H9 (cell line): ENCODE measurements around the gene HECW1. TPM values are rescaled to one million over a fixed set of nuclear protein-coding genes. Genes with fewer than 3 reads are reported as not detected.
A peak's percentile ranks its signal among the peaks of the same experiment; 100 is the strongest.

Experiments used
- DNase-seq: peaks from one replicate; pipeline ENCODE4 v3.0.0-alpha.2; 2017
- H2AFZ ChIP-seq: one replicate; pipeline ENCODE4 v1.6.1; 2013; ENCODE audit warnings: mild to moderate bottlenecking, low read length, control low read depth, moderate library complexity
- H2AK5ac ChIP-seq: 2 replicates; pipeline ENCODE4 v1.6.1; 2013; ENCODE audit warnings: low read length, control low read depth, mixed read lengths; ENCODE audit not compliant: insufficient read length
- H2BK120ac ChIP-seq: one replicate; pipeline ENCODE4 v1.6.1; 2013; ENCODE audit warnings: low read depth, mild to moderate bottlenecking, low read length, control low read depth, inconsistent platforms; ENCODE audit not compliant: poor library complexity, severe bottlenecking
- H2BK12ac ChIP-seq: 2 replicates; pipeline ENCODE4 v1.6.1; 2013; ENCODE audit warnings: low read length, control low read depth, mixed read lengths, low read depth; ENCODE audit not compliant: insufficient read length
- H2BK15ac ChIP-seq: 2 replicates; pipeline ENCODE4 v1.6.1; 2013; ENCODE audit warnings: low read depth, low read length, control low read depth
- H2BK20ac ChIP-seq: one replicate; pipeline ENCODE4 v1.6.1; 2013; ENCODE audit warnings: low read depth, mild to moderate bottlenecking, low read length, control low read depth, inconsistent platforms; ENCODE audit not compliant: poor library complexity, severe bottlenecking
- H2BK5ac ChIP-seq: 2 replicates; pipeline ENCODE4 v1.6.1; 2013; ENCODE audit warnings: low read length, control low read depth, mixed read lengths; ENCODE audit not compliant: insufficient read length
- H3K14ac ChIP-seq: 2 replicates; pipeline ENCODE4 v1.6.1; 2013; ENCODE audit warnings: low read length, control low read depth; ENCODE audit not compliant: insufficient read depth
- H3K18ac ChIP-seq: 2 replicates; pipeline ENCODE4 v1.6.1; 2013; ENCODE audit warnings: low read depth, mild to moderate bottlenecking, mixed read lengths, low read length, control low read depth; ENCODE audit not compliant: insufficient read length
- H3K23ac ChIP-seq: 2 replicates; pipeline ENCODE4 v1.6.1; 2013; ENCODE audit warnings: low read length, control low read depth, mixed read lengths, low read depth; ENCODE audit not compliant: insufficient read length
- H3K23me2 ChIP-seq: 2 replicates; pipeline ENCODE4 v1.6.1; 2013; ENCODE audit warnings: low read depth, mild to moderate bottlenecking, mixed read lengths, low read length, control low read depth; ENCODE audit not compliant: insufficient read length, poor library complexity, severe bottlenecking
- H3K27ac ChIP-seq: 2 replicates; pipeline ENCODE4 v1.5.1; 2013; ENCODE audit warnings: low read length, control low read depth, mixed read lengths, low read depth; ENCODE audit not compliant: insufficient read length
- H3K27me3 ChIP-seq: 2 replicates; pipeline ENCODE4 v1.6.1; 2013; ENCODE audit warnings: low read length, control low read depth, inconsistent platforms; ENCODE audit not compliant: insufficient read depth
- H3K4ac ChIP-seq: 2 replicates; pipeline ENCODE4 v1.6.1; 2013; ENCODE audit warnings: low read depth, mild to moderate bottlenecking, control low read depth, inconsistent platforms, low read length, moderate library complexity
- H3K4me1 ChIP-seq: 2 replicates; pipeline ENCODE4 v1.6.1; 2013; ENCODE audit warnings: low read length, control low read depth, inconsistent platforms; ENCODE audit not compliant: insufficient read depth
- H3K4me2 ChIP-seq: 2 replicates; pipeline ENCODE4 v1.6.1; 2013; ENCODE audit warnings: low read length, control low read depth, mixed read lengths; ENCODE audit not compliant: insufficient read length, insufficient read depth
- H3K56ac ChIP-seq: 2 replicates; pipeline ENCODE4 v1.6.1; 2013; ENCODE audit warnings: low read depth, mild to moderate bottlenecking, mixed read lengths, low read length, control low read depth; ENCODE audit not compliant: insufficient read length
- H3K79me1 ChIP-seq: 2 replicates; pipeline ENCODE4 v1.6.1; 2013; ENCODE audit warnings: low read depth, mild to moderate bottlenecking, moderate library complexity, low read length, control low read depth, inconsistent platforms; ENCODE audit not compliant: insufficient read depth, poor library complexity, severe bottlenecking
- H3K79me2 ChIP-seq: 2 replicates; pipeline ENCODE4 v1.6.1; 2013; ENCODE audit warnings: low read length, control low read depth, inconsistent platforms; ENCODE audit not compliant: insufficient read depth
- H3K9ac ChIP-seq: 2 replicates; pipeline ENCODE4 v1.6.1; 2013; ENCODE audit warnings: low read length, control low read depth, mixed read lengths; ENCODE audit not compliant: insufficient read length; ENCODE audit errors: extremely low read depth
- H3K9me3 ChIP-seq: one replicate; pipeline ENCODE4 v1.6.1; 2013; ENCODE audit warnings: low read depth, low read length, inconsistent platforms; ENCODE audit not compliant: control insufficient read depth
- H3T11ph ChIP-seq: one replicate; pipeline ENCODE4 v1.6.1; 2013; ENCODE audit warnings: mild to moderate bottlenecking, low read length, control low read depth, inconsistent platforms
- H4K20me1 ChIP-seq: one replicate; pipeline ENCODE4 v1.6.1; 2013; ENCODE audit not compliant: control insufficient read depth, insufficient read length, insufficient read depth
- H4K5ac ChIP-seq: 2 replicates; pipeline ENCODE4 v1.6.1; 2013; ENCODE audit warnings: low read depth, mild to moderate bottlenecking, mixed read lengths, low read length, control low read depth; ENCODE audit not compliant: insufficient read length
- H4K8ac ChIP-seq: replicated peaks from 2 replicates; pipeline ENCODE4 v1.6.1; 2013; ENCODE audit warnings: low read length, control low read depth, mixed read lengths, low read depth; ENCODE audit not compliant: insufficient read length
- H4K91ac ChIP-seq: 2 replicates; pipeline ENCODE4 v1.6.1; 2013; ENCODE audit warnings: low read depth, mild to moderate bottlenecking, moderate library complexity, mixed read lengths, low read length, control low read depth; ENCODE audit not compliant: insufficient read length
- H3K27ac Mint-ChIP-seq, 3 experiments: 2 replicates in 2 of 3; 3 replicates in 1 of 3; pipeline ENCODE4 v1.8.0; 2020 to 2021; ENCODE audit warnings: mixed read lengths in 3 of 3, mild to moderate bottlenecking in 1 of 3, moderate library complexity in 1 of 3
- H3K27me3 Mint-ChIP-seq: 2 replicates; pipeline ENCODE4 v1.8.0; 2021; ENCODE audit warnings: low read depth, mild to moderate bottlenecking, moderate library complexity, mixed read lengths
- H3K36me3 Mint-ChIP-seq, 3 experiments: 2 replicates in 2 of 3; 3 replicates in 1 of 3; pipeline ENCODE4 v1.8.0; 2020 to 2021; ENCODE audit warnings: low read depth in 3 of 3, mixed read lengths in 3 of 3; ENCODE audit not compliant: insufficient read depth in 1 of 3
- H3K4me1 Mint-ChIP-seq, 2 experiments: 2 replicates each; pipeline ENCODE4 v1.8.0; 2020; ENCODE audit warnings: mixed read lengths in 2 of 2
- H3K4me3 Mint-ChIP-seq, 2 experiments: 2 replicates in 1 of 2; 3 replicates in 1 of 2; pipeline ENCODE4 v1.8.0; 2020 to 2021; ENCODE audit warnings: mild to moderate bottlenecking in 2 of 2, mixed read lengths in 2 of 2, moderate library complexity in 1 of 2
- H3K9me3 Mint-ChIP-seq, 2 experiments: 2 replicates in 1 of 2; 3 replicates in 1 of 2; pipeline ENCODE4 v1.8.0; 2020; ENCODE audit warnings: mild to moderate bottlenecking in 2 of 2, mixed read lengths in 2 of 2, moderate library complexity in 1 of 2
- CTCF ChIP-seq: fragments of 200-600 bp; sonication (generic); conservative IDR thresholded peaks from 3 replicates; pipeline ENCODE4 v1.8.0; 2021; ENCODE audit warnings: antibody characterized with exemption, mild to moderate bottlenecking
- WGBS: extraction: QIAGEN DNeasy Blood & Tissue Kit; methylation state at CpG from one replicate; pipeline ENCODE4 v1.1.7; 2013; ENCODE audit warnings: missing lambda C conversion rate, low lambda C conversion rate, mixed read lengths; ENCODE audit not compliant: insufficient read length; ENCODE audit errors: extremely low coverage; 5-methylcytosine and 5-hydroxymethylcytosine counted together
- total RNA-seq: library from RNA; stranded (reverse); gene quantifications from 2 replicates; pipeline ENCODE4 v1.2.1, GENCODE V29; 2021

Gene HECW1
- total RNA-seq, 1 experiment from 2014 or later = 5.0 TPM

- H3K4ac ChIP-seq = no peak overlapping the region
- H3K23me2 ChIP-seq = no peaks in the 10 kb centered on the region
- H2AK5ac ChIP-seq = no peak overlapping the region
- H4K91ac ChIP-seq = no peak overlapping the region
- H3K23ac ChIP-seq = no peak overlapping the region
- H3K27ac ChIP-seq = no peak overlapping the region
- H4K5ac ChIP-seq = no peak overlapping the region
- no peaks in the 10 kb centered on the region for H3K9me3 ChIP-seq
- no peak overlapping the region for H2BK20ac ChIP-seq
- peaks cover 2 to 5% (median 4%) of the 10 kb centered on the region in 3 experiments for H3K36me3 Mint-ChIP-seq
- H4K8ac ChIP-seq = no peak overlapping the region
- H2BK120ac ChIP-seq = no peak overlapping the region
- H3K4me3 Mint-ChIP-seq = no peak overlapping the region
- H3K27ac Mint-ChIP-seq = 0 out of 7 replicates have a peak overlapping the region, but pooled peaks of 1 of the 3 experiments have one; percentile 24
- H3K9me3 Mint-ChIP-seq = peaks cover 1 to 3% of the 10 kb centered on the region in 2 experiments; a peak in 4 of 5 replicates
- H3K9ac ChIP-seq = no peak overlapping the region
- WGBS = no CpG with 5 or more reads among the region's 6 CpGs
- H3K56ac ChIP-seq = no peak overlapping the region
- no peaks in the 10 kb centered on the region for H3K27me3 Mint-ChIP-seq
- no peak overlapping the region for H2BK12ac ChIP-seq
- H2AFZ ChIP-seq = no peak overlapping the region
- H3K14ac ChIP-seq = no peak overlapping the region
- H3K18ac ChIP-seq = no peak overlapping the region
- no peaks in the 10 kb centered on the region for H4K20me1 ChIP-seq
- no peaks in the 10 kb centered on the region for H3K79me1 ChIP-seq
- DNase-seq = no peak
- H3K79me2 ChIP-seq = no peaks in the 10 kb centered on the region
- peaks cover 4% of the 10 kb centered on the region; the same call in 1 of the 2 replicates for H3K4me1 ChIP-seq
- no peak overlapping the region for H2BK5ac ChIP-seq
- TF ChIP-seq CTCF = no peak
- no peak overlapping the region for H3K4me2 ChIP-seq
- peaks cover 0 to 5% of the 10 kb centered on the region in 2 experiments; a peak in 2 of 4 replicates for H3K4me1 Mint-ChIP-seq
- H3T11ph ChIP-seq = no peak overlapping the region
- H2BK15ac ChIP-seq = no peak overlapping the region
- no peaks in the 10 kb centered on the region for H3K27me3 ChIP-seq
Measured at GRCh38 chr7:43484678-43485395, 372.4 kb downstream of the HECW1 start.
